Aorta (tissue), 5 donors: Measurements from ENCODE around the gene TMEM131. TPM values are rescaled to one million over a fixed set of nuclear protein-coding genes. Genes with fewer than 3 reads are reported as not detected.

Experiments
- ATAC-seq: fragments of 200-7000 bp; cut with Tn5 transposase; one replicate; pipeline ENCODE4 v1.9.1; 2022; ENCODE audit warnings: moderate library complexity; ENCODE audit not compliant: low FRiP score
- DNase-seq, 2 donors: peaks; one replicate each; pipeline ENCODE4 v3.0.0-alpha.2; 2020
- H3K27ac ChIP-seq, 2 donors: one replicate each; pipeline ENCODE4 v1.5.1; 2013; ENCODE audit warnings: low read length in 2 of 2, mild to moderate bottlenecking in 2 of 2, moderate library complexity in 2 of 2, control low read depth in 1 of 2, inconsistent platforms in 1 of 2, low read depth in 1 of 2
- H3K27me3 ChIP-seq, 2 donors: one replicate each; pipeline ENCODE4 v1.6.1; 2013; ENCODE audit warnings: control low read depth in 1 of 2, low read length in 1 of 2, mild to moderate bottlenecking in 1 of 2, moderate library complexity in 1 of 2; ENCODE audit not compliant: insufficient read depth in 2 of 2, control insufficient read depth in 1 of 2
- H3K36me3 ChIP-seq, 2 donors: one replicate each; pipeline ENCODE4 v1.6.1; 2013; ENCODE audit warnings: control low read depth in 1 of 2, low read length in 1 of 2, mild to moderate bottlenecking in 1 of 2; ENCODE audit not compliant: insufficient read depth in 2 of 2, control insufficient read depth in 1 of 2
- H3K4me1 ChIP-seq, 2 donors: one replicate each; pipeline ENCODE4 v1.6.1; 2013; ENCODE audit warnings: low read length in 2 of 2, control low read depth in 1 of 2, mild to moderate bottlenecking in 1 of 2, moderate library complexity in 1 of 2; ENCODE audit not compliant: insufficient read depth in 2 of 2, control insufficient read depth in 1 of 2
- H3K4me3 ChIP-seq, 2 donors: one replicate each; pipeline ENCODE4 v1.5.1; 2013; ENCODE audit warnings: low read length in 2 of 2, control low read depth in 1 of 2, mild to moderate bottlenecking in 1 of 2
- H3K9me3 ChIP-seq: one replicate; pipeline ENCODE4 v1.6.1; 2013; ENCODE audit warnings: mild to moderate bottlenecking, low read length; ENCODE audit not compliant: control insufficient read depth
- WGBS, 2 donors: extraction: QIAGEN DNeasy Blood & Tissue Kit; methylation state at CpG; one replicate each; pipeline ENCODE4 v1.1.7; 2013; 5-methylcytosine and 5-hydroxymethylcytosine counted together
- intact Hi-C, 2 donors: fragments of 100-400 bp; cut with DNase I; formaldehyde crosslinking; loops; one replicate each; pipeline versions ENCODE4 v1.14.2 to v1.15.0; 2022
- polyA plus RNA-seq, 2 donors: library from polyadenylated mRNA; stranded (reverse); fragments of 200-250 nt; gene quantifications; one replicate each; pipeline ENCODE4 v1.2.3, GENCODE V29; 2013
- total RNA-seq, 2 donors: library from RNA; stranded (reverse); fragmentation: NEBNext Ultra II Directional; extraction: Animal tissue kit (Norgen Biotek cat#: 25700); gene quantifications; one replicate each; pipeline ENCODE4 v1.2.1, GENCODE V29; 2021
- donor health status: healthy with polysubstance abuse.
- donor health status: Bipolar disorder and iron deficiency.
- donor health status: DM: no; HTN: no; CAD: no.
- donor health status: DM: no; HTN: no; CAD: no.
- donor health status: DM: yes; HTN: yes; CAD: no.

The TMEM131 gene
- total and polyA plus RNA-seq, 4 donors, result 6.8 to 42.5 (median 25.7) TPM

- Histone ChIP-seq H3K4me3 (no peak overlapping the region), H3K9me3 (peaks cover 3% of the 10 kb centered on the region), H3K4me1 (peaks cover 7 to 11% of the 10 kb centered on the region in 2 donors), H3K27me3 (no peaks in the 10 kb centered on the region), H3K36me3 (no peaks in the 10 kb centered on the region), H3K27ac (no peak overlapping the region)
- no peak for ATAC-seq
- intact Hi-C loops, result no loop called here
- DNase-seq, result no peak
- WGBS, 2 donors, result 57 to 60% methylated on average over 5 of the region's 5 CpGs
These were observed 25.3 kb downstream of the TMEM131 start for GRCh38 chr2:97970293-97971060.

GRCh38 chr2:97969081-97970067 is 26.4 kb downstream of the TMEM131 start:
- no peak for ATAC-seq
- H3K27me3 ChIP-seq, result no peaks in the 10 kb centered on the region
- H3K9me3 ChIP-seq, result peaks cover 3% of the 10 kb centered on the region
- WGBS, 2 donors, result 61 to 62% methylated on average over 4 of the region's 4 CpGs
- H3K4me3 ChIP-seq, result no peak overlapping the region
- no peak for DNase-seq
- H3K4me1 ChIP-seq, result peaks cover 7 to 11% of the 10 kb centered on the region in 2 donors
- H3K36me3 ChIP-seq, result no peaks in the 10 kb centered on the region
- intact Hi-C loops, result no loop called here
- H3K27ac ChIP-seq, result no peak overlapping the region

GRCh38 chr2:97967931-97968627 is 27.7 kb downstream of the TMEM131 start:
- Histone ChIP-seq H3K36me3 (no peaks in the 10 kb centered on the region), H3K4me3 (no peak overlapping the region), H3K9me3 (peaks cover 3% of the 10 kb centered on the region), H3K27ac (no peak overlapping the region), H3K27me3 (no peaks in the 10 kb centered on the region), H3K4me1 (peaks cover 9 to 11% of the 10 kb centered on the region in 2 donors)
- ATAC-seq (no peak), DNase-seq (no peak)
- 93 to 95% methylated on average over 7 of the region's 7 CpGs for WGBS, 2 donors
- intact Hi-C loops, result no loop called here

- Histone ChIP-seq H3K4me1 (peaks cover 9 to 11% of the 10 kb centered on the region in 2 donors), H3K27me3 (no peaks in the 10 kb centered on the region), H3K4me3 (no peak overlapping the region), H3K36me3 (no peaks in the 10 kb centered on the region), H3K9me3 (no peaks in the 10 kb centered on the region), H3K27ac (no peak overlapping the region)
- intact Hi-C loops, result no loop called here
- ATAC-seq (no peak), DNase-seq (no peak)
These were observed 28.5 kb downstream of the TMEM131 start for GRCh38 chr2:97967216-97967592.

GRCh38 chr2:97966545-97967215 is 29.1 kb downstream of the TMEM131 start:
- H3K27me3 ChIP-seq, result no peaks in the 10 kb centered on the region
- H3K36me3 ChIP-seq, result no peaks in the 10 kb centered on the region
- WGBS, 2 donors, result 70 to 75% methylated on average over 3 of the region's 3 CpGs
- intact Hi-C loops, result no loop called here
- H3K27ac ChIP-seq, result no peak overlapping the region
- H3K9me3 ChIP-seq, result no peaks in the 10 kb centered on the region
- H3K4me3 ChIP-seq, result no peak overlapping the region
- peaks cover 9 to 11% of the 10 kb centered on the region in 2 donors for H3K4me1 ChIP-seq
- ATAC-seq (no peak), DNase-seq (no peak)

GRCh38 chr2:97965116-97965515 is 30.6 kb downstream of the TMEM131 start:
- no peak for ATAC-seq

GRCh38 chr2:97963880-97964279 is 31.9 kb downstream of the TMEM131 start:
- no peak for ATAC-seq
- no peaks in the 10 kb centered on the region for H3K9me3 ChIP-seq
- 3% methylated on average over 1 of the region's 1 CpG for WGBS, 2 donors
- peaks cover 1 to 5% of the 10 kb centered on the region in 2 donors for H3K4me1 ChIP-seq
- no peaks in the 10 kb centered on the region for H3K27me3 ChIP-seq
- no peak for DNase-seq
- H3K36me3 ChIP-seq, result no peaks in the 10 kb centered on the region
- intact Hi-C loops, result no loop called here
- H3K27ac ChIP-seq, result no peak overlapping the region
- H3K4me3 ChIP-seq, result no peak overlapping the region

More at GRCh38 chr2:97965116-97965515, 30.6 kb downstream of the TMEM131 start:
- WGBS, 2 donors, result 91 to 92% methylated on average over 12 of the region's 12 CpGs
- DNase-seq, result no peak
- Histone ChIP-seq H3K4me3 (no peak overlapping the region), H3K27ac (no peak overlapping the region), H3K27me3 (no peaks in the 10 kb centered on the region), H3K36me3 (no peaks in the 10 kb centered on the region), H3K9me3 (no peaks in the 10 kb centered on the region), H3K4me1 (peaks cover 5 to 6% of the 10 kb centered on the region in 2 donors)
- intact Hi-C loops, result no loop called here

GRCh38 chr2:97963079-97963406 is 32.7 kb downstream of the TMEM131 start:
- H3K4me1 ChIP-seq, result peaks cover 1 to 5% of the 10 kb centered on the region in 2 donors
- H3K36me3 ChIP-seq, result no peaks in the 10 kb centered on the region
- intact Hi-C loops, result no loop called here
- H3K9me3 ChIP-seq, result no peaks in the 10 kb centered on the region
- H3K4me3 ChIP-seq, result no peak overlapping the region
- no peaks in the 10 kb centered on the region for H3K27me3 ChIP-seq
- DNase-seq (no peak), ATAC-seq (no peak)
- H3K27ac ChIP-seq, result no peak overlapping the region
